GM10266 (cell line): ENCODE measurements around the gene PLIN4.

Experiments used
- DNase-seq: peaks from one replicate; pipeline ENCODE4 v3.0.0; 2012; ENCODE audit errors: extremely low spot score
- TF ChIP-seq, protein P1 (sequence below): IDR thresholded peaks from 2 replicates; pipeline ENCODE4 v1.5.1; 2012; ENCODE audit warnings: mild to moderate bottlenecking, low read depth; ENCODE audit not compliant: control insufficient read depth, insufficient read depth; ENCODE audit errors: missing control alignments

The PLIN4 gene

DNA sequence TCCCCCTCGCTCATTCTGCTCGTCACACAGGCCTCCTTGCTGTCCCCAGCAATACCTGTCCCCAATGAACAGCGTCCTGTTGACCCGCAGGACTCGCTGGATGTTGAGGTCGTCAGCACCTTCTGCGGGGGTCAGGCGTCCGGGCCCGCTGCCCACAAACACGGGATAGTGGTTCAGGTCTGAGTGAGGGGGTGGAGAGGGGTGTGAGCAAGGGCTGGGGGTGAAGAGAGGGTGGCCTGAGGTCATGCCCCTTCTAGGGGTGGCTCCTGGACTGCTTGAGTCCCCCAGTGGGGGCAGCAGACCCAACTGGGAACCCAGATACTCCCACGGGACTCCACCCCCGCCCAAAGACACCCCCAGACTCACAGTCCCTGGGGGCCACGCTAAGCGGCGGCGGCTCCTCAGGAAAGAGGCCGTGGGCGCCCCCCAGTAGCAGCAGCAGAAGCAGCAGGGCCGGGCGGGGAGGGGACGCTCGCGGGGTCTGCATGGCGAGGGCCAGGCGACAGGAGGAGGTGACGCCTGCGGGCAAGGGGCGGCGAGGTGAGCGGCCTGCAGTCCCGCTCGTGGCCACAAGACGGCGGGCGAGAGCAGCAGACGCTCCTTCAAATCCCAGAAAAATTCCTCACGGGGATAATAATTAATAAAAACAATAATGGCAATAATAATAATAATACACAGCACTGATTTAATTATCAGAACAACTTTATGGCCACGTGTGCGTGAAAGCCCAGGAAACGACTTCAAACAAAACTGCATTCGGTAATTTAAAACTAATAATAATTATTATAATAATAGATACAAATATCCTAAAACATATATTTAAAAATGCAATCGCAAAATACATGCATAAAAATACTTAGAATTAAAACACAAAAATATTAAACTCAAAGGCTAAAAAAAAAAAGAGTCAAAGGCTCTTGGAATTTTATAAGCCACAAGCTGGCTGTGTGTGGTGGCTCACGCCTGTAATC, 40.0 kb upstream of the PLIN4 start:
- TF ChIP-seq, protein P1, sequence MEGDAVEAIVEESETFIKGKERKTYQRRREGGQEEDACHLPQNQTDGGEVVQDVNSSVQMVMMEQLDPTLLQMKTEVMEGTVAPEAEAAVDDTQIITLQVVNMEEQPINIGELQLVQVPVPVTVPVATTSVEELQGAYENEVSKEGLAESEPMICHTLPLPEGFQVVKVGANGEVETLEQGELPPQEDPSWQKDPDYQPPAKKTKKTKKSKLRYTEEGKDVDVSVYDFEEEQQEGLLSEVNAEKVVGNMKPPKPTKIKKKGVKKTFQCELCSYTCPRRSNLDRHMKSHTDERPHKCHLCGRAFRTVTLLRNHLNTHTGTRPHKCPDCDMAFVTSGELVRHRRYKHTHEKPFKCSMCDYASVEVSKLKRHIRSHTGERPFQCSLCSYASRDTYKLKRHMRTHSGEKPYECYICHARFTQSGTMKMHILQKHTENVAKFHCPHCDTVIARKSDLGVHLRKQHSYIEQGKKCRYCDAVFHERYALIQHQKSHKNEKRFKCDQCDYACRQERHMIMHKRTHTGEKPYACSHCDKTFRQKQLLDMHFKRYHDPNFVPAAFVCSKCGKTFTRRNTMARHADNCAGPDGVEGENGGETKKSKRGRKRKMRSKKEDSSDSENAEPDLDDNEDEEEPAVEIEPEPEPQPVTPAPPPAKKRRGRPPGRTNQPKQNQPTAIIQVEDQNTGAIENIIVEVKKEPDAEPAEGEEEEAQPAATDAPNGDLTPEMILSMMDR: peak; percentile 91
- peak; percentile 78 for DNase-seq

DNA sequence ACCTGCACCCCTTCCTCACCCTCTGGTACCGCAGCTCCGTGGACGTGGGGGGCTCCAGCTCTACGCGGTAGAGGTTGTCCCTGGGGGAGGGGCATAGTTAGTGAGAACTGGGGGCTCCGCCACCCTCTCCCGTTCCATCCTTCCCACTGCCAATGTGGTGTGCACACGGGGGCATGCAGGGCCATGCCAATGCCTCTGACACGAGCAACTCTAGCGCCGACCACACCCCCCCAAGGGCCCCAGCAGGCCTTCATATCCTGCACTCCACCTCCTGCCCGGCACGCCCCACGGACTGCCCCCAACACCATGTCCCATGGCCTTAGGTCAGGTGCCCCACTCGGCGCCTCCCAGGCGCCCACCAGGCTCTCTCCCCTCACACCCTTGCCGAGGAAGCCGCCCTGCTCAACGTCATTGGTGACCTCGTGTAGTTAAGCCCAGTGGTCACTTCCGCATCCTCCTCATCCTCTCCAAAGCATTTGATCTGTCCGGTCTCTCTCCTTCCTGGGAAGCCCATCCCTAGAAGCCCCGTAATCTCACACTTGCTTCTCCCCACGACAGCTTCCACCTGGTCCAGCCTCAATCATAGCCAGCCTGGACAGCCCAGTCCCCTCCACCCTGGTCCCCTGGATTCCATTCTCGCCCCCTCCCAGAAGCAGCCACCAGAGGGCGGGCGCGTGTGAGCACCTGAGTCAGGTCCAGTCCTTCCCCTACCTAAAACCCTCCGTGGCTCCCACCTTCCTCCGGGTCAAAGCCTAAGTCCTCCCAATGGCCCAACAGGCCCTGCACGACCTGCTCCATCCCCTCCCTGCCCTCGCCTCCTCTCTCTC, 39.1 kb upstream of the PLIN4 start:
- no peak for DNase-seq
- TF ChIP-seq, protein P1: peak; percentile 33

- TF ChIP-seq, protein P1: no peak
- no peak for DNase-seq
Observed at GRCh38 chr19:4556597-4557127, 38.4 kb upstream of the PLIN4 start.

GRCh38 chr19:4555657-4556561, 37.6 kb upstream of the PLIN4 start:
- no peak for DNase-seq
- TF ChIP-seq, protein P1: no peak

GRCh38 chr19:4554717-4555116, 36.4 kb upstream of the PLIN4 start:
- DNase-seq: no peak
- TF ChIP-seq, protein P1: no peak

- TF ChIP-seq, protein P1: no peak
- DNase-seq: no peak
Observed at GRCh38 chr19:4553775-4554174, 35.5 kb upstream of the PLIN4 start.
